Measurements from ENCODE around the gene DACT3.

Gene DACT3

GRCh38 chr19:46608178-46608577, 52.8 kb downstream of the DACT3 start:
- DNase-seq, result no peak
- TF ChIP-seq GATA1 (IDR thresholded peaks at IDR 0.05; ENCODE audit: low read depth, low read length) (no peak), POLR2A (IDR thresholded peaks at IDR 0.05; ENCODE audit: low read length) (no peak)

- no peak for DNase-seq
- no peak for TF ChIP-seq POLR2A (IDR thresholded peaks at IDR 0.05; ENCODE audit: low read length)
- TF ChIP-seq GATA1 (IDR thresholded peaks at IDR 0.05; ENCODE audit: low read depth, low read length), result no peak
These were observed 53.5 kb downstream of the DACT3 start for GRCh38 chr19:46607448-46607841.

- DNase-seq, result no peak
- TF ChIP-seq POLR2A (IDR thresholded peaks at IDR 0.05; ENCODE audit: low read length) (no peak), GATA1 (IDR thresholded peaks at IDR 0.05; ENCODE audit: low read depth, low read length) (no peak)
These were observed 54.1 kb downstream of the DACT3 start for GRCh38 chr19:46606681-46607447.

GRCh38 chr19:46606019-46606418, 55.0 kb downstream of the DACT3 start:
- TF ChIP-seq GATA1 (IDR thresholded peaks at IDR 0.05; ENCODE audit: low read depth, low read length), result no peak
- no peak for TF ChIP-seq POLR2A (IDR thresholded peaks at IDR 0.05; ENCODE audit: low read length)
- no peak for DNase-seq

- DNase-seq, result no peak
- TF ChIP-seq POLR2A (IDR thresholded peaks at IDR 0.05; ENCODE audit: low read length) (no peak), GATA1 (IDR thresholded peaks at IDR 0.05; ENCODE audit: low read depth, low read length) (no peak)
These were observed 55.6 kb downstream of the DACT3 start for GRCh38 chr19:46605356-46605821.

GRCh38 chr19:46604781-46605355, 56.1 kb downstream of the DACT3 start:
- TF ChIP-seq GATA1 (IDR thresholded peaks at IDR 0.05; ENCODE audit: low read depth, low read length), result no peak
- TF ChIP-seq POLR2A (IDR thresholded peaks at IDR 0.05; ENCODE audit: low read length), result no peak
- DNase-seq, result no peak

- peak in 1 of 2 experiments; percentile 54 for DNase-seq
- TF ChIP-seq POLR2A (IDR thresholded peaks at IDR 0.05; ENCODE audit: low read length) (no peak), GATA1 (IDR thresholded peaks at IDR 0.05; ENCODE audit: low read depth, low read length) (no peak)
These were observed 57.2 kb downstream of the DACT3 start for GRCh38 chr19:46603752-46604231.

- TF ChIP-seq GATA1 (IDR thresholded peaks at IDR 0.05; ENCODE audit: low read depth, low read length), result no peak
- peak; percentile 55 to 76 for DNase-seq
These were observed 57.8 kb downstream of the DACT3 start for GRCh38 chr19:46603195-46603637.

GRCh38 chr19:46602392-46603194, 58.4 kb downstream of the DACT3 start:
- DNase-seq, result peak; percentile 35 to 57
- no peak for TF ChIP-seq POLR2A (IDR thresholded peaks at IDR 0.05; ENCODE audit: low read length)
- TF ChIP-seq GATA1 (IDR thresholded peaks at IDR 0.05; ENCODE audit: low read depth, low read length), result no peak

- DNase-seq, result peak; percentile 52 to 66
- TF ChIP-seq POLR2A (IDR thresholded peaks at IDR 0.05; ENCODE audit: low read length), result peak; percentile 73
- TF ChIP-seq GATA1 (IDR thresholded peaks at IDR 0.05; ENCODE audit: low read depth, low read length), result no peak
These were observed 59.4 kb downstream of the DACT3 start, which contains the start of gene CALM3 for GRCh38 chr19:46601318-46602224. TSS of gene CALM3 (plus strand) at chr19:46601330. CDS start at chr19:46601435, 105 bp downstream.

- no peak for TF ChIP-seq GATA1 (IDR thresholded peaks at IDR 0.05; ENCODE audit: low read depth, low read length)
- TF ChIP-seq POLR2A (IDR thresholded peaks at IDR 0.05; ENCODE audit: low read length), result peak; percentile 52
- DNase-seq, result peak; percentile 99
These were observed 60.3 kb downstream of the DACT3 start for GRCh38 chr19:46600384-46601317.

All from erythroblast (primary cell).